Raji (cell line): ENCODE results near the gene PI4KA.

ENCODE experiments used
- POLR2A ChIP-seq: IDR thresholded peaks from 2 replicates; pipeline ENCODE4 v1.6.1; 2011; ENCODE audit warnings: low read depth, low read length, control low read depth; ENCODE audit not compliant: insufficient read depth

The PI4KA gene

GRCh38 chr22:20834206-20834605, 24.4 kb downstream of the PI4KA start:
- TF ChIP-seq POLR2A = no peak

GRCh38 chr22:20833225-20833665, 25.4 kb downstream of the PI4KA start:
- TF ChIP-seq POLR2A = no peak

- no peak for TF ChIP-seq POLR2A
Measured at GRCh38 chr22:20829491-20830134, 29.0 kb downstream of the PI4KA start.

- no peak for TF ChIP-seq POLR2A
Measured at GRCh38 chr22:20825624-20826023, 33.0 kb downstream of the PI4KA start.

- TF ChIP-seq POLR2A = no peak
Measured at GRCh38 chr22:20823264-20823663, 35.3 kb downstream of the PI4KA start.

GRCh38 chr22:20822240-20822639, 36.4 kb downstream of the PI4KA start:
- TF ChIP-seq POLR2A = no peak

GRCh38 chr22:20819471-20819870, 39.1 kb downstream of the PI4KA start:
- TF ChIP-seq POLR2A = no peak

GRCh38 chr22:20818471-20818870, 40.1 kb downstream of the PI4KA start:
- no peak for TF ChIP-seq POLR2A

- no peak for TF ChIP-seq POLR2A
Measured at GRCh38 chr22:20816559-20816958, 42.1 kb downstream of the PI4KA start.

- TF ChIP-seq POLR2A = no peak
Measured at GRCh38 chr22:20815477-20816050, 43.0 kb downstream of the PI4KA start.

- TF ChIP-seq POLR2A = no peak
Measured at GRCh38 chr22:20814221-20814808, 44.3 kb downstream of the PI4KA start.

GRCh38 chr22:20813056-20813455, 45.6 kb downstream of the PI4KA start:
- TF ChIP-seq POLR2A = no peak

- TF ChIP-seq POLR2A = no peak
Measured at GRCh38 chr22:20811971-20812660, 46.5 kb downstream of the PI4KA start.

- TF ChIP-seq POLR2A = no peak
Measured at GRCh38 chr22:20811171-20811570, 47.4 kb downstream of the PI4KA start.

GRCh38 chr22:20810645-20811044, 48.0 kb downstream of the PI4KA start:
- TF ChIP-seq POLR2A = no peak
